GM12801 (cell line): ENCODE data around the gene P2RY13.

Source experiments
- CTCF ChIP-seq: IDR thresholded peaks from one replicate; pipeline ENCODE4 v1.5.1; 2011; ENCODE audit warnings: control low read depth; ENCODE audit not compliant: insufficient read length; ENCODE audit errors: extremely low read depth

P2RY13 gene

GRCh38 chr3:151320131-151320530 is 9.2 kb downstream of the P2RY13 start:
- TF ChIP-seq CTCF: no peak

DNA sequence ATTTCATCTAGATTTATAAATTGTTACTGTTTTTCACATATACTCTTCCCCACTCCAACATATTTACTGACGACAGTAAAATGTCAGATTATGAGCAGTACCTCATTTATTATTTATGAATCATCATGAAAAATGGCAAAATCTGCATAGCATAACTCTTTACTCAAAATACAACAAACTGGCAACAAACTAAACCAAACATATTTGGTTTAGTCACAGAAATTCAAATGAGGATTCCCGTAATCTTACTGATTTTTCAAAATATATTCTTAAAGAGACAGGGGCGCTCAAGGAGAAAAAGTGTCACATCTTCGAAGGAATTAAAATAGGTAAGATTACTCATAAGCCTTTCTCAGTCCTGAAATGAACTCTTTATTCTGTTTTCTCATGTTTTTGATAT is 9.7 kb downstream of the P2RY13 start:
- no peak for TF ChIP-seq CTCF

DNA sequence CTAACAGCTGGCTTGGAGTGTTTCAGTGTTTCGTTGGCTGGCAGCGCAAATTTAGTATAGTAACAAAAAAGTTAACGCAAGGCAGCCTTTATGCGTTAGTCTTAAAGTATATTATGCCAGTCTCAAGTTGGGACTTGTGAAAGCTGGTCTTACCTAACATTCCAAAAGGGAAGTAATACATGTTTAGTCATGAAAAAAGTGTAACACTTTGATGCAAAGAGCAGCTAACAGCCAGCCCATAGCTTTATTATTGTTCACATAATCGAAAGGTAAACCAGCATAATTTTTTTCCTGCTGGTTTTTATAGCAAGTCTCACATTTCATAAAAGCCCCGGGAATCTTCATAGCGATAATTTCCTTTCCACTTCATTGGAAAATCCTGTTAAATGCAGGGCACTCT is 10.4 kb downstream of the P2RY13 start:
- TF ChIP-seq CTCF: no peak

- no peak for TF ChIP-seq CTCF
These were observed 11.0 kb downstream of the P2RY13 start for GRCh38 chr3:151318313-151318712.

GRCh38 chr3:151316267-151316991 is 12.9 kb downstream of the P2RY13 start, which contains the start of gene GPR87:
GPR87 (minus strand) TSS chr3:151316820; CDS start chr3:151300100, 16,720 bp downstream.
- no peak for TF ChIP-seq CTCF

- no peak for TF ChIP-seq CTCF
These were observed 13.5 kb downstream of the P2RY13 start for GRCh38 chr3:151315846-151316245.

- TF ChIP-seq CTCF: no peak
These were observed 14.2 kb downstream of the P2RY13 start for GRCh38 chr3:151315136-151315535.
